IMR-90 (cell line): ENCODE results near the gene GALM.

ENCODE experiments used
- BHLHE40 ChIP-seq: fragments of 150-350 bp; IDR thresholded peaks from 2 replicates; pipeline ENCODE4 v1.6.1; 2016; ENCODE audit warnings: mild to moderate bottlenecking, low read depth, low read length
- CTCF ChIP-seq: conservative IDR thresholded peaks from 2 replicates; pipeline ENCODE4 v1.5.1; 2012; ENCODE audit warnings: mild to moderate bottlenecking, low read depth, low read length, improper control_type of control experiment
- FOS ChIP-seq: fragments of 150-350 bp; IDR thresholded peaks from 2 replicates; pipeline ENCODE4 v1.6.1; 2016; ENCODE audit warnings: low read depth, low read length
- MAFK ChIP-seq: IDR thresholded peaks from 2 replicates; pipeline ENCODE4 v1.6.1; 2012; ENCODE audit warnings: low read depth, low read length, improper control_type of control experiment
- MXI1 ChIP-seq: IDR thresholded peaks from 2 replicates; pipeline ENCODE4 v1.6.1; 2012; ENCODE audit warnings: low read depth, mild to moderate bottlenecking, low read length, moderate library complexity, borderline replicate concordance
- NFE2L2 ChIP-seq: fragments of 150-350 bp; IDR thresholded peaks from 2 replicates; pipeline ENCODE4 v1.6.1; 2016; ENCODE audit warnings: low read depth, mild to moderate bottlenecking, low read length
- POLR2A ChIP-seq: IDR thresholded peaks from 2 replicates; pipeline ENCODE4 v1.6.1; 2012; ENCODE audit warnings: mild to moderate bottlenecking, low read depth, low read length
- RAD21 ChIP-seq: IDR thresholded peaks from 2 replicates; pipeline ENCODE4 v1.6.1; 2012; ENCODE audit warnings: low read length, improper control_type of control experiment
- RCOR1 ChIP-seq: IDR thresholded peaks from 2 replicates; pipeline ENCODE4 v1.6.1; 2012; ENCODE audit warnings: mild to moderate bottlenecking, low read length, improper control_type of control experiment; ENCODE audit not compliant: insufficient replicate concordance
- RFX5 ChIP-seq: IDR thresholded peaks from 2 replicates; pipeline ENCODE4 v1.8.0; 2012; ENCODE audit warnings: low read depth, mild to moderate bottlenecking, low read length, moderate library complexity
- SMC3 ChIP-seq: fragments of 150-350 bp; IDR thresholded peaks from 2 replicates; pipeline ENCODE4 v1.6.1; 2016; ENCODE audit warnings: low read depth, mild to moderate bottlenecking, antibody characterized with exemption, low read length, moderate library complexity
- USF2 ChIP-seq: fragments of 150-350 bp; IDR thresholded peaks from 2 replicates; pipeline ENCODE4 v1.6.1; 2017; ENCODE audit warnings: mild to moderate bottlenecking, antibody characterized with exemption, low read length, low read depth

DNA sequence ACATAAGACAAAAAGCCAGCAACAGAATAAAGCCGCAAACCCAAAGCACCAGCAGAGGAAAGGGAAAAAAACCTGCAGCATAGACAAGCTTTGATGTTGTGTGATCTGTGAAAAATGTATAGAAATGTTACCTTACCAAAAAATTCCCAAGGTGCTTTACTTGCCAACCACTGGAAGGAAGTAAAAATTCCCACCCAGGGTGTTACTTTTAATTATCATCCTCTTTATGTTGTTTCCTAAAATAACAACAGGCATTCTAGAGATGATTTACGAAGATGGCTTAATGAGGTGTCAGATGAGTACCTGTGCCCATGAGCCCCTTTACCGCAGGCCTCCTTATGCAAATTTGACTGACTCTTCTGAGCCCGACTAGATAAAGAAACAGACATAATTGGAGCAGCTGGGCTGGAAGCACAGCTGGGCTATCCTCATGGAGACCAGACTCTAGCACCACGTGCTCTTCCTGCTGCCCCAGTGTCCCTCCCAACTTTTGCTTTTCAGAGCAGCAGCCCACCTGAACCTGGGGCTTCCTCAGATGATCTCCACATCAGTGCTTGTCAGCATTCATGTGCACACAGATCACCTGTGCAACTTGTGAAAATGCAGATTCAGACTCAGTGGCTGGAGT is 43.8 kb downstream of the GALM start:
- no peak for TF ChIP-seq CTCF
- TF ChIP-seq POLR2A = no peak
- no peak for TF ChIP-seq BHLHE40
- TF ChIP-seq RCOR1 = no peak
- TF ChIP-seq FOS = no peak
- TF ChIP-seq RAD21 = no peak
- no peak for TF ChIP-seq RFX5
- no peak for TF ChIP-seq SMC3
- TF ChIP-seq MAFK = no peak
- no peak for TF ChIP-seq NFE2L2
- TF ChIP-seq MXI1 = no peak
- TF ChIP-seq USF2 = no peak
